ENCODE measurements around the gene AIF1L. TPM values are rescaled to one million over a fixed set of nuclear protein-coding genes. Genes with fewer than 3 reads are reported as not detected.

Gene AIF1L
- total RNA-seq, 4 donors from 2014 or later: 5.4 to 28.5 (median 17.1) TPM

DNA sequence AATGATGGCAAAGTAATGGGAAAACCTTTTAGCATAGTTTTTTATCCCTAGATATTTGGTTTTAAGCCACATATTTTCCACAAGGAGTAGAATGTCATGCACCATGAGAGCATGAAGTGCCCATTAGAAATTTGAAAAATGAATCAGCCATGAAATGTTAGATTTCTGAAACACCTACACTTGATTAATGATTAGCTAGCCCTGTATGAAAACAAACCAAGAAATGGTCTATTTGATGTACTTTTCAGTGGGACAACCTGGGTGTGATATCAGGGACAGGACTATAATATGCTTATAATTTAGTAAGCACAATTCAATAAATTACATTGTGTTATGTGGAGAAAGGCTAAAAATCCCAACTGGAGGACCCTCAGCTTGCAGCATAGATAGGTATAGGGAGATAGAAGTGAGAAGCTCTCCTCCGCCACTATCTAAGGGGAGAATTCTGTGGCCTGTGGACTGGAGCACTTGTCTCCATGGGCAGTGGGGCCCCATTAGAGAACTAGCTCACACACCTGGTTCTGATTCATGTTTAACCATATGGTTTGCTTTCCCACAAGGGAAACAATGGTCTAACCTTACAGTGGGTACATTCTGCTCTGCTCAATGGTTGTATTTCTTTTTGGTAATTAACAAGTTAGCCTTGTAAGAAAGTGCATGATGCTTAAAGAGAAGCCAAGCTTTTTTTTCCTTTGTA lies 64.2 kb downstream of the AIF1L start:
- Histone ChIP-seq H3K36me3 (peaks cover 7 to 100% of the 10 kb centered on the region in 2 donors), H3K27me3 (no peaks in the 10 kb centered on the region), H3K4me3 (no peak overlapping the region), H3K9me3 (no peaks in the 10 kb centered on the region), H3K4me1 (no peaks in the 10 kb centered on the region), H3K27ac (no peak overlapping the region)
- no peak for ATAC-seq
- no peak for TF ChIP-seq POLR2AphosphoS5 (IDR thresholded peaks at IDR 0.05)
- 100% methylated on average over 1 of the region's 1 CpG; no CpG with 5 or more reads in 1 of the 2 donors for WGBS, 2 donors (ENCODE audit: low coverage in 1 of 2)

DNA sequence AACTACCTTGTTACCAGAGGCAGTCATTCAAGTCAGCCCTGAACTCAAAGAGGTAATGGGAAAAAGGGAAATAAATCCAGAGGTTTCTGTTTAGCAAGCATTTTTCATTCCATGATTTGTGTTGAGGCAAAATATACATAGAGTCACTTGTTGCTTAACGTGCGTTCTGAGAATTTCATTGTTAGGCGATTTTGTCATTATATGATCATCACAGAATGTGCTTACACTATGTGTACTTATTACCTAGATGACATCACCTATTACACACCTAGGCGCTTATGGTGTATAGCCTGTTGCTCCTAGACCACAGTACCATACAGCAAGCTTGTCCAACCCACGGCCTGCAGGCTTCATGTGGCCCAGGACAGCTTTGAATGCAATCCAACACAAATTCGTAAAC lies 65.3 kb downstream of the AIF1L start:
- Histone ChIP-seq H3K4me3 (no peak overlapping the region), H3K4me1 (no peaks in the 10 kb centered on the region), H3K27ac (no peak overlapping the region), H3K27me3 (no peaks in the 10 kb centered on the region), H3K9me3 (no peaks in the 10 kb centered on the region), H3K36me3 (peaks cover 10 to 98% of the 10 kb centered on the region in 2 donors)
- ATAC-seq: no peak
- no peak for TF ChIP-seq POLR2A (IDR thresholded peaks at IDR 0.05)
- no peak for TF ChIP-seq EP300 (IDR thresholded peaks at IDR 0.05)
- no peak for TF ChIP-seq POLR2AphosphoS5 (IDR thresholded peaks at IDR 0.05)
- TF ChIP-seq, protein P1, sequence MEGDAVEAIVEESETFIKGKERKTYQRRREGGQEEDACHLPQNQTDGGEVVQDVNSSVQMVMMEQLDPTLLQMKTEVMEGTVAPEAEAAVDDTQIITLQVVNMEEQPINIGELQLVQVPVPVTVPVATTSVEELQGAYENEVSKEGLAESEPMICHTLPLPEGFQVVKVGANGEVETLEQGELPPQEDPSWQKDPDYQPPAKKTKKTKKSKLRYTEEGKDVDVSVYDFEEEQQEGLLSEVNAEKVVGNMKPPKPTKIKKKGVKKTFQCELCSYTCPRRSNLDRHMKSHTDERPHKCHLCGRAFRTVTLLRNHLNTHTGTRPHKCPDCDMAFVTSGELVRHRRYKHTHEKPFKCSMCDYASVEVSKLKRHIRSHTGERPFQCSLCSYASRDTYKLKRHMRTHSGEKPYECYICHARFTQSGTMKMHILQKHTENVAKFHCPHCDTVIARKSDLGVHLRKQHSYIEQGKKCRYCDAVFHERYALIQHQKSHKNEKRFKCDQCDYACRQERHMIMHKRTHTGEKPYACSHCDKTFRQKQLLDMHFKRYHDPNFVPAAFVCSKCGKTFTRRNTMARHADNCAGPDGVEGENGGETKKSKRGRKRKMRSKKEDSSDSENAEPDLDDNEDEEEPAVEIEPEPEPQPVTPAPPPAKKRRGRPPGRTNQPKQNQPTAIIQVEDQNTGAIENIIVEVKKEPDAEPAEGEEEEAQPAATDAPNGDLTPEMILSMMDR (IDR thresholded peaks at IDR 0.05): no peak
- WGBS, 2 donors (ENCODE audit: low coverage in 1 of 2): 85 to 91% methylated on average over 6 of the region's 6 CpGs

DNA sequence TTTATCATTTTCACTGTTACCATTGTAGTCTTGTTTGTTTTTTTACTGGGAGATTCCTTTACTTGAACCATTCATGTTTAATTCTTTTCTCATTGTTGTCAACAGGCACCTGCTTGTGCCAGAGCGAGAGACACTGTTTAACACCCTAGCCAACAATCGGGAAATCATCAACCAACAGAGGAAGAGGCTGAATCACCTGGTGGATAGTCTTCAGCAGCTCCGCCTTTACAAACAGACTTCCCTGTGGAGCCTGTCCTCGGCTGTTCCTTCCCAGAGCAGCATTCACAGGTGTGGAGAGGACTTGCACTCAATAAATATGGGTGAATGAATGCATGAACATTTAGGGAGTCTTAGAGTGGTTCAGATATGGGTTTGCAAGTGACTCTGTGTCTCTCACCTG lies 66.6 kb downstream of the AIF1L start:
- WGBS, 2 donors (ENCODE audit: low coverage in 1 of 2): 70 to 90% methylated on average over 2 of the region's 4 CpGs
- TF ChIP-seq POLR2A (IDR thresholded peaks at IDR 0.05): no peak
- TF ChIP-seq, protein P1 (IDR thresholded peaks at IDR 0.05): no peak
- TF ChIP-seq EP300 (IDR thresholded peaks at IDR 0.05): no peak
- TF ChIP-seq POLR2AphosphoS5 (IDR thresholded peaks at IDR 0.05): no peak

DNA sequence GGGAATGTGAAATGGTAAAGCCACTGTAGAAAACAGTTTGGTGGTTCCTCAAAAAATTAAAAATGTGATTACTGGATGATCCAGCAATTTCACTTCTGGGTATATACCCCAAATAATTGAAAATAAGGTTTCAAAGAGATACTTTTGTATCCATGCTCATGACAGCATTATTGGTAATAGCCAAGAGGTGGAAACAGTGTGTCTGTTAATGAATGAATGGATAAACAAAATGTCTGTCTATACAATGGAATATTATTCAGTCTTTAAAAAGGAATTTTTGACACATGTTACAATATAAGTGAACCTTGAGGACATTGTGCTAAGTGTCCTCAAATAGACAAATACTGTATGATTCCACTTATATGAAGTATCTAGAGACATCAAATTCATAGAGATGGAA lies 69.2 kb downstream of the AIF1L start:
- H3K9me3 ChIP-seq: no peaks in the 10 kb centered on the region
- no peak overlapping the region for H3K4me3 ChIP-seq
- H3K27me3 ChIP-seq: no peaks in the 10 kb centered on the region
- no peak for ATAC-seq
- no peaks in the 10 kb centered on the region for H3K4me1 ChIP-seq
- peaks cover 10 to 96% of the 10 kb centered on the region in 2 donors for H3K36me3 ChIP-seq
- no peak overlapping the region for H3K27ac ChIP-seq
- TF ChIP-seq, protein P1 (IDR thresholded peaks at IDR 0.05): no peak
- TF ChIP-seq POLR2AphosphoS5 (IDR thresholded peaks at IDR 0.05): no peak
- TF ChIP-seq EP300 (IDR thresholded peaks at IDR 0.05): no peak
- TF ChIP-seq POLR2A (IDR thresholded peaks at IDR 0.05): no peak

More for the DNA sequence above, 66.6 kb downstream of the AIF1L start:
- H3K4me3 ChIP-seq: no peak overlapping the region
- peaks cover 10 to 98% of the 10 kb centered on the region in 2 donors for H3K36me3 ChIP-seq
- no peaks in the 10 kb centered on the region for H3K27me3 ChIP-seq
- ATAC-seq: no peak
- no peak overlapping the region for H3K27ac ChIP-seq
- H3K9me3 ChIP-seq: no peaks in the 10 kb centered on the region
- no peaks in the 10 kb centered on the region for H3K4me1 ChIP-seq

DNA sequence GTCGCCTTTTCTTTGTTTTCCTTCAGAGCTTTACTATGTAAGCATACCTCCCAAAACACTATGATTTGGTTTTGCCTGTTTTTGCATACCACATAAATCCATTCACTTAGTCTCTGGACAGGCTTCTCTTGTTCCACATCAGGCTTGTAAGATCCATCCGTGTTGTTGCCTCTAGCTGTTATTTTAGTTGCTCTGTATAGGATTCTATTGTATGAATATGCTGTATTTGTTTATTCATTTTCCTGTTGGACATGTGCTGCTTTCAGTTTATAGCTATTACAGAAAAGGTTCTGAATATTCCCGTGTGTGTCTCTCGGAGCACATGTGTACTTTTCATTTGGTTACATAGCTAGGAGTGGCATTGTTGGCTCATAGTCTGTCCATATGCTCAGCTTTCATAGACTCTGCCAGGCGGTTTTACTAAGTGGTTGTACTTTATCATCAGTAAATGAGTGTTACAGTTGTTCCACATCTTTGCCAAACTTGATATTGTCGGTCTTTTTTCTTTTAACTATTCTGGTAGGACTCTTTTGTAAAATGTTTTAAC lies 70.9 kb downstream of the AIF1L start:
- H3K4me1 ChIP-seq: no peaks in the 10 kb centered on the region
- 52 to 55% methylated on average over 5 to 6 of the region's 6 CpGs for WGBS, 2 donors (ENCODE audit: low coverage in 1 of 2)
- no peak for ATAC-seq

More for the DNA sequence above, 70.9 kb downstream of the AIF1L start:
- Histone ChIP-seq H3K27ac (no peak overlapping the region), H3K27me3 (no peaks in the 10 kb centered on the region), H3K4me3 (no peak overlapping the region), H3K9me3 (no peaks in the 10 kb centered on the region), H3K36me3 (peaks cover 10 to 90% of the 10 kb centered on the region in 2 donors)
- TF ChIP-seq EP300 (IDR thresholded peaks at IDR 0.05): no peak
- TF ChIP-seq, protein P1 (IDR thresholded peaks at IDR 0.05): no peak
